Dermis microvascular lymphatic vessel endothelial cell (primary cell): ENCODE measurements around the gene SPIN1. TPM values are rescaled to one million over a fixed set of nuclear protein-coding genes. Genes with fewer than 3 reads are reported as not detected.
A peak's percentile ranks its signal among the peaks of the same experiment; 100 is the strongest.

Experiments
- DNase-seq, 2 donors: peaks; one replicate each; pipeline versions ENCODE4 v3.0.0 to v3.0.0-alpha.2; 2010; ENCODE audit warnings: low read depth in 2 of 2
- total RNA-seq: library from RNA; depleted of rRNA; stranded (reverse); fragments of >200 nt; gene quantifications from 2 replicates; pipeline ENCODE4 v1.2.1, GENCODE V29; 2014

Gene SPIN1
- total RNA-seq, 1 donor from 2014 or later: 48.0 TPM

- DNase-seq: no peak
These were observed 47.1 kb downstream of the SPIN1 start for GRCh38 chr9:88435336-88435735.

- DNase-seq: no peak
These were observed 48.1 kb downstream of the SPIN1 start for GRCh38 chr9:88436379-88436778.

GRCh38 chr9:88437210-88438146 lies 49.2 kb downstream of the SPIN1 start:
- DNase-seq: no peak

- DNase-seq: no peak
These were observed 50.6 kb downstream of the SPIN1 start for GRCh38 chr9:88438811-88439210.

GRCh38 chr9:88441301-88442007 lies 53.2 kb downstream of the SPIN1 start:
- DNase-seq: no peak

- DNase-seq: no peak
These were observed 55.4 kb downstream of the SPIN1 start for GRCh38 chr9:88443480-88444113.

GRCh38 chr9:88446728-88447127 lies 58.5 kb downstream of the SPIN1 start:
- DNase-seq: no peak

GRCh38 chr9:88447431-88447830 lies 59.2 kb downstream of the SPIN1 start:
- no peak for DNase-seq

GRCh38 chr9:88451160-88451559 lies 62.9 kb downstream of the SPIN1 start:
- no peak for DNase-seq

GRCh38 chr9:88458716-88459465 lies 70.6 kb downstream of the SPIN1 start:
- no peak for DNase-seq

GRCh38 chr9:88460587-88461332 lies 72.5 kb downstream of the SPIN1 start:
- DNase-seq: no peak

- DNase-seq: no peak
These were observed 73.9 kb downstream of the SPIN1 start for GRCh38 chr9:88462191-88462590.

- peak; percentile 52 to 66 for DNase-seq
These were observed 76.6 kb downstream of the SPIN1 start for GRCh38 chr9:88464851-88465250.

- DNase-seq: no peak
These were observed 80.0 kb downstream of the SPIN1 start for GRCh38 chr9:88468226-88468625.

GRCh38 chr9:88476491-88477271 lies 88.4 kb downstream of the SPIN1 start:
- DNase-seq: no peak

- no peak for DNase-seq
These were observed 89.1 kb downstream of the SPIN1 start for GRCh38 chr9:88477300-88477751.

- no peak for DNase-seq
These were observed 90.0 kb downstream of the SPIN1 start for GRCh38 chr9:88478246-88478645.

- DNase-seq: no peak
These were observed 93.7 kb downstream of the SPIN1 start for GRCh38 chr9:88481933-88482332.

GRCh38 chr9:88488166-88488565 lies 99.9 kb downstream of the SPIN1 start:
- DNase-seq: no peak
